Adipose tissue (tissue), 3 donors: ENCODE measurements around the gene EML5. TPM values are rescaled to one million over a fixed set of nuclear protein-coding genes. Genes with fewer than 3 reads are reported as not detected.

Experiments used
- H3K27ac ChIP-seq: one replicate; pipeline ENCODE4 v1.5.1; 2013; ENCODE audit warnings: low read depth, low read length
- WGBS, 3 donors: extraction: QIAGEN DNeasy Blood & Tissue Kit; methylation state at CpG; one replicate each; pipeline ENCODE4 v1.1.7; 2013; 5-methylcytosine and 5-hydroxymethylcytosine counted together
- polyA plus RNA-seq, 3 donors: library from polyadenylated mRNA; stranded (reverse); fragments of 200-250 nt; gene quantifications; one replicate each; pipeline ENCODE4 v1.2.3, GENCODE V29; 2013
- donor health status: healthy with polysubstance abuse.
- donor health status: Bipolar disorder and iron deficiency.
- donor health status: healthy.

EML5 gene
- polyA plus RNA-seq, 3 donors = 0.11 to 0.94 (median 0.21) TPM

DNA sequence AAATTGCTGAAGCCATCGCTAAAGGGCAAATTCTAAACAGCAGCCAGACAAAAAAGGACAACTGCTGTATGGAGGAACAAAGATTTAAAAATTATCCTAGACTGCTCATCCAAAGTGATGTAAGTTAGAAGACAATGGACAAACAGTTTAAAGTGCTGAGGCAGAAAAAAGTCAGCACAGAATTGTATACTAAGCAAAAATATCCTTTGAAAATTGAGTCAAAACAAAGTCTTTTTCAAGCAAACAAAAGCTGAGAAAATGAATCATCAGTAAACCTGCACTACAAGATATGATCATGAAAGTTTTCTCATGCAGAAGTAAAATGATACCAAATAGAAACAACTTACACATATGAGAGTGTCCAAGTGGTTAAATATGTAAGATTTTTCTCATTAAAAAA is 43.6 kb downstream of the EML5 start:
- WGBS, 3 donors = 59 to 85% (median 83%) methylated on average over 1 of the region's 1 CpG

GRCh38 chr14:88748288-88748687 is 44.5 kb downstream of the EML5 start:
- 78 to 94% (median 81%) methylated on average over 1 of the region's 1 CpG for WGBS, 3 donors
- no peak overlapping the region for H3K27ac ChIP-seq

More for the DNA sequence above, 43.6 kb downstream of the EML5 start:
- no peak overlapping the region for H3K27ac ChIP-seq

DNA sequence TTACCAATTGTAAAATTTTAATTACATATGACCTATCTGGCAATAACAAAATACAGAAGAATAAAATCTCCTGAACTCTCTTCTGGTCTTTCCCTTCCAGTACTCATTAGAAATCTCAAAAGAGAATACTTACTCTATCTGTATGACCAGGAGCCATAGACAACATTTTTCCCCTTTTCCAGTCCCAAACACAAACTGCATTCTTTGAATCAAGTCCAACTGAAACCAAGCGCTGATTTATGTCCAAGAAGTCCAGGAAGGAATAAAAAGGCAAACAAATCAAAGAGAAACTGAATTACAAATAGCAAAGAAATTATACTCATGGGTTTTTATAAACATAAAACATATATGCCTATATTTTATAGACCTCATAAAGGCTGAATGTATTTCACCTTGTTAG is 46.7 kb downstream of the EML5 start:
- WGBS, 3 donors = 33 to 64% (median 52%) methylated on average over 1 of the region's 1 CpG
- H3K27ac ChIP-seq = no peak overlapping the region

GRCh38 chr14:88737245-88737644 is 55.5 kb downstream of the EML5 start:
- WGBS, 3 donors = 92 to 97% (median 95%) methylated on average over 9 of the region's 9 CpGs
- H3K27ac ChIP-seq = no peak overlapping the region

- H3K27ac ChIP-seq = no peak overlapping the region
- WGBS, 3 donors = 72 to 90% (median 81%) methylated on average over 2 of the region's 2 CpGs
These were observed 59.6 kb downstream of the EML5 start for GRCh38 chr14:88733121-88733520.

DNA sequence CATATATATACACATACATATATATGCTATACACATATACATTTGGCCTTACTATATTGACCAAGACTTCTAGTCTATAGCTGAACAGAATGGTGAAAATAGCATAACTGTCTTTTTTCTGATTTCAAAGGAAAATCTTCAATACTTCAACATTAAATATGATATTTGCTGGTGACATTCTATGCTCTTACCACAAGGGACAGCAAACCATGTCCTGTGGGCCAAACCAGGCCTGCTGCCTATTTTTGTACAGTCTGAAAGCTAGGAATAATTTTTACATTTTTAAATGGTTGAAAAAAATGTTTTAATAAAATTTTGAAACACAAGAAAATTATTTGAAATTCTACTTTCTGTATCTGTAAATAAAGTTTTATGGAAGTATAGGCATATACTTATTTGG is 63.6 kb downstream of the EML5 start:
- no peak overlapping the region for H3K27ac ChIP-seq

- 91 to 98% (median 97%) methylated on average over 3 to 4 of the region's 4 CpGs for WGBS, 3 donors
- no peak overlapping the region for H3K27ac ChIP-seq
These were observed 65.7 kb downstream of the EML5 start for GRCh38 chr14:88727057-88727456.

DNA sequence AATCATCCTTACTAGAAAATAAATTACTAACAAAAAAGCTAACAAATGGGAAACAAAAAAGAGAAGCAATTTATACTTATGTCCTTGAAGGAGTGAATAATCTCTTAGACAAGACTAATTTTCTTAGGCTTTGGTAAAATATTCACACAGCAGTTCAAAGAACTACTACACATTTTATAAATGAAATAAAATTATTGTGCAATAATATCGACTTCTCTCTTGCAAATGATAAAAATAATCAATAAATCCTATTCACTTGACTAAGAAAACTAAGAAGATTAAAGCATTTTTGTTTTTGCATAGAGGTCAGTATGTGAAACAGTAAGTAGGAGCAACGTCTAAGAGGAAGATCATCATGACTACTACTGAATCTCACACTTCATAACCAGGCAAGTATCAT is 82.0 kb downstream of the EML5 start:
- 53 to 85% (median 79%) methylated on average over 2 of the region's 2 CpGs for WGBS, 3 donors
- H3K27ac ChIP-seq = no peak overlapping the region

- H3K27ac ChIP-seq = no peak overlapping the region
- WGBS, 3 donors = 79 to 92% (median 83%) methylated on average over 1 of the region's 1 CpG
These were observed 85.7 kb downstream of the EML5 start for GRCh38 chr14:88707088-88707487.

- no peak overlapping the region for H3K27ac ChIP-seq
These were observed 86.3 kb downstream of the EML5 start for GRCh38 chr14:88706425-88706824.

- 81 to 90% (median 85%) methylated on average over 5 of the region's 5 CpGs for whole genome bisulfite sequencing, 3 donors
- no peak overlapping the region for H3K27ac ChIP-seq
These were observed 94.1 kb downstream of the EML5 start for GRCh38 chr14:88698651-88699050.

GRCh38 chr14:88695870-88696269 is 96.9 kb downstream of the EML5 start:
- H3K27ac ChIP-seq = no peak overlapping the region
- WGBS, 3 donors = 67 to 89% (median 78%) methylated on average over 3 of the region's 3 CpGs

- H3K27ac ChIP-seq = no peak overlapping the region
These were observed 104.4 kb downstream of the EML5 start for GRCh38 chr14:88688386-88688785.

DNA sequence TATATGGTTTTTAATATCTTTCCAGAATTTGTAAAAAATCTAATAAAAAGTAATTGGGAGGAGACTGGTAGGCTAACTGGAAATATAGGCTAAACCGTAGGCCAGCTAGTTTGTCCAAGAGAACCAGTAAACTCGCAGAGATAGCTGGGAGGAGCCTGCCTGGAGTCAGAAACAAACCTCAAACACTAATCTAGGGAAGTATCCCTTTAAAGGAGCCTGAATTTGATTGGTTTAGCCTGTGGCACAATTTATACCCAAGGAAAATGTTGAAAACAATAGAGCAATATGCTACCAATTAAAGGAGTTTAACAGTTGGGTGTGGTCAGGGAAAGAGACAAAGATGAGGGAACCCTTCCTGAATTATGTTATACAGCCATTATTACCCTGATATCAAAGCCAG is 109.6 kb downstream of the EML5 start:
- WGBS, 3 donors = 68 to 74% (median 71%) methylated on average over 2 of the region's 2 CpGs
- H3K27ac ChIP-seq = no peak overlapping the region

- H3K27ac ChIP-seq = no peak overlapping the region
- 55 to 61% (median 58%) methylated on average over 5 of the region's 5 CpGs for WGBS, 3 donors
These were observed 110.1 kb downstream of the EML5 start for GRCh38 chr14:88682495-88683114.

DNA sequence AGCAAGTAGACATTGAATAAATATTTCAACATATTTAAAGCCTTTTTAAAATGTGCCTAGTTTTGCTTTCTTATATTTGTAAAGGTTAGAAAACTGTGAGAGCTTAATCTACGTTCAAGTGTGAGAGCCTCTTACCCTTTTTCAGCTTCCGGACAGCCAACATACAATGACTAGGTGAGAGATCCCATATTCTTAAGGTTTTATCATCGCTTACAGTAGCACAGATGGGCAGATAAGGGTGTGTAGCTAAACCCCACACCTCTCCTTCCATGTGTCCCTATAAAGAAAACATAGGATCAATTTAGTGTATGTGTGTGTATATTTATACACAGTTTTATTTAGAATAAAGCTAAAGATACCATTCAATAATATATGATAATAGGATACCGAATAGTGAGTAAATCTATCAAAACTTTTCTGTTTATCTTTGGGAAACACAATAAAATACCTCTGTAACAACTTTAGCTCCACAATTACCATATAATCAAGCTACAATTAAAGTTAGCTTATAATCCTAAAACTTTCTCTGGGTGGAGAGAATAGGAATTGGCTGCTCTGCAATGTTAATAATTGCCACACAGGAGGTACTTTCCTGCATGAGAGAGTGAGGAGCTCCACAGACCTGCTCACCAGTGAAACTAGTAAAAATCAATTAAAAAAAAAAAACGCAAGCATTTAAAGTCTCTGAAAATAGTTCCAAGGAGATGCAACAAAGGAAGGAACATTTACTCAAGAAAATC is 110.8 kb downstream of the EML5 start:
- WGBS, 3 donors = 79 to 87% (median 84%) methylated on average over 5 of the region's 5 CpGs
- H3K27ac ChIP-seq = no peak overlapping the region

DNA sequence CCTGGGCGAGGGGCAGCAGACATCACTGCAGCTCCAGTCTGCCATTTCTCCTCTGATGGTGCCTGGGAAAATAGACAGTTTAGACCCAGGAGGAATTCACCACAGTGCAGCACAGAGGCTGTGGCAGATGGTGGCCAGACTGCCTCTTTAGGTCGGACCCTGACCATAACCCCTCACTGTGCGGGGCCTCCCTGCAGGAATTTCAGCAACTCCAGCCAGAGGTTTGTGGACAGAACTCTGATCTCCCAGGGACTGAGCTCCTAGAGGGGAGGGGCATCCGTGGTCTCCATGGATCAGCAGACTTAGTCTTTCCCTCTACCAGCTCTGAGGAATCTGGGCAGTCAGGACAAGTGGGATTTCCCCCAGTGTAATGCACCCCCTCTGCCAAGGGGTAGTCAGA is 123.4 kb downstream of the EML5 start:
- H3K27ac ChIP-seq = no peak overlapping the region
- WGBS, 3 donors = 76 to 87% (median 83%) methylated on average over 4 of the region's 4 CpGs

GRCh38 chr14:88668448-88669116 is 124.2 kb downstream of the EML5 start:
- no peak overlapping the region for H3K27ac ChIP-seq
- 81 to 85% (median 84%) methylated on average over 3 of the region's 3 CpGs for WGBS, 3 donors

GRCh38 chr14:88667555-88668273 is 125.0 kb downstream of the EML5 start:
- WGBS, 3 donors = 36 to 49% (median 41%) methylated on average over 4 of the region's 4 CpGs
- H3K27ac ChIP-seq = no peak overlapping the region
